A549 (cell line): ENCODE data around the gene BDH1. TPM values are rescaled to one million over a fixed set of nuclear protein-coding genes. Genes with fewer than 3 reads are reported as not detected.

Experiments
- ATAC-seq, 2 experiments: fragments of 200-7000 bp in 1 of 2; fragments of >200 bp in 1 of 2; cut with Nextera tagmentation in 1 of 2; cut with Tn5 transposase in 1 of 2; 3 replicates each; pipeline versions ENCODE4 v1.8.0 to v1.9.1; 2018 to 2020; ENCODE audit warnings: mild to moderate bottlenecking in 1 of 2, moderate library complexity in 1 of 2
- CTCF ChIA-PET: fragments of 300-600 bp; sonication (Branson Sonifier 250); formaldehyde crosslinking; extraction: SDS; loops from one replicate; lab custom pipeline; 2021; ENCODE audit warnings: antibody characterized with exemption, inconsistent platforms; lab: Yijun Ruan, JAX
- POLR2A ChIA-PET: fragments of 350-600 bp; formaldehyde crosslinking; extraction: SDS; loops from one replicate; lab custom pipeline; 2021; ENCODE audit warnings: antibody characterized with exemption, inconsistent platforms; lab: Yijun Ruan, JAX
- DNase-seq, 2 experiments: peaks; one replicate each; pipeline versions ENCODE4 v3.0.0 to v3.0.0-alpha.2; 2011 to 2016; ENCODE audit warnings: low read depth in 1 of 2, low spot score in 1 of 2
- FAIRE-seq: peaks from 2 replicates; lab custom pipeline; 2011; peaks lifted over from hg19 to GRCh38; lab: Jason Lieb, UNC
- H3K27ac ChIP-seq, 2 experiments: fragments of >200 bp; sonication (Bioruptor Twin); formaldehyde crosslinking; 3 replicates each; pipeline ENCODE4 v1.5.1; 2016 to 2017
- H3K4me1 ChIP-seq: fragments of >200 bp; sonication (Bioruptor Twin); formaldehyde crosslinking; 3 replicates; pipeline ENCODE4 v1.6.1; 2016
- H3K4me2 ChIP-seq: fragments of >200 bp; sonication (Bioruptor Twin); formaldehyde crosslinking; 3 replicates; pipeline ENCODE4 v1.6.1; 2016
- H3K4me3 ChIP-seq: fragments of >200 bp; sonication (Bioruptor Twin); formaldehyde crosslinking; 3 replicates; pipeline ENCODE4 v1.5.1; 2016
- H3K9me3 ChIP-seq: fragments of >200 bp; sonication (Bioruptor Twin); formaldehyde crosslinking; 3 replicates; pipeline ENCODE4 v1.6.1; 2016
- EHF ChIP-seq: fragments of 250-450 bp; sonication (Bioruptor Pico); IDR thresholded peaks from 2 replicates; pipeline ENCODE4 v1.5.0; 2020; ENCODE audit warnings: mild to moderate bottlenecking
- EHMT2 ChIP-seq: fragments of 200-600 bp; sonication (generic); IDR thresholded peaks from 2 replicates; pipeline ENCODE4 v1.6.1; 2016; ENCODE audit warnings: antibody characterized with exemption, low read depth, mild to moderate bottlenecking, moderate library complexity
- HDAC2 ChIP-seq: fragments of 200-600 bp; sonication (generic); IDR thresholded peaks from 2 replicates; pipeline ENCODE4 v1.6.1; 2016
- HOXB13 ChIP-seq: fragments of 250-450 bp; sonication (Bioruptor Pico); IDR thresholded peaks from 2 replicates; pipeline ENCODE4 v1.5.0; 2020; ENCODE audit warnings: low read depth, mild to moderate bottlenecking, moderate library complexity
- HOXB5 ChIP-seq: fragments of 250-450 bp; sonication (Bioruptor Pico); IDR thresholded peaks from 2 replicates; pipeline ENCODE4 v1.5.0; 2020; ENCODE audit warnings: mild to moderate bottlenecking, moderate library complexity
- KDM5A ChIP-seq: fragments of 200-600 bp; sonication (generic); IDR thresholded peaks from 2 replicates; pipeline ENCODE4 v1.6.1; 2016; ENCODE audit warnings: antibody characterized with exemption, mild to moderate bottlenecking
- NPAS2 ChIP-seq: fragments of 250-450 bp; sonication (Bioruptor Pico); IDR thresholded peaks from 2 replicates; pipeline ENCODE4 v1.8.0; 2022; ENCODE audit warnings: mild to moderate bottlenecking, moderate library complexity, borderline replicate concordance
- NR3C1 ChIP-seq: fragments of >200 bp; sonication (Bioruptor Twin); formaldehyde crosslinking; IDR thresholded peaks from 3 replicates; pipeline ENCODE4 v1.6.1; 2017
- PHF8 ChIP-seq: fragments of 200-600 bp; sonication (generic); IDR thresholded peaks from 2 replicates; pipeline ENCODE4 v1.6.1; 2016; ENCODE audit warnings: low read depth, mild to moderate bottlenecking, antibody characterized with exemption, moderate library complexity, borderline replicate concordance
- SMC3 ChIP-seq: fragments of >200 bp; sonication (Bioruptor Twin); formaldehyde crosslinking; IDR thresholded peaks from 3 replicates; pipeline ENCODE4 v1.6.1; 2018; ENCODE audit warnings: inconsistent platforms
- TFCP2L1 ChIP-seq: fragments of 250-450 bp; sonication (Bioruptor Pico); IDR thresholded peaks from 2 replicates; pipeline ENCODE4 v1.5.0; 2021; ENCODE audit warnings: mild to moderate bottlenecking
- TP53 ChIP-seq: fragments of 250-450 bp; sonication (Bioruptor Pico); IDR thresholded peaks from 2 replicates; pipeline ENCODE4 v1.5.0; 2021; ENCODE audit warnings: mild to moderate bottlenecking, moderate library complexity
- ZC3H11A ChIP-seq: fragments of 450-650 bp; IDR thresholded peaks from 2 replicates; pipeline ENCODE4 v1.6.1; 2014; ENCODE audit warnings: antibody characterized with exemption, mild to moderate bottlenecking
- ZFP36 ChIP-seq: fragments of 450-650 bp; IDR thresholded peaks from 2 replicates; pipeline ENCODE4 v1.6.1; 2014; ENCODE audit warnings: borderline replicate concordance; ENCODE audit not compliant: partially characterized antibody
- ZNF302 ChIP-seq: fragments of 250-450 bp; sonication (Bioruptor Pico); IDR thresholded peaks from 2 replicates; pipeline ENCODE4 v1.9.0; 2021; ENCODE audit warnings: inconsistent platforms, mild to moderate bottlenecking, moderate library complexity
- WGBS: methylation state at CpG from one replicate; pipeline ENCODE4 v1.1.6; 2017; ENCODE audit errors: missing lambda C conversion rate; 5-methylcytosine and 5-hydroxymethylcytosine counted together
- polyA plus RNA-seq, 4 experiments: library from polyadenylated mRNA; depleted of rRNA in 3 of 4; stranded (reverse); fragments of >200 nt; fragmentation: RNase III in 1 of 4; extraction: RNeasy Plus Mini Kit Qiagen cat#74134 plus additional on column Dnase treatment in 1 of 4; gene quantifications; 2 replicates in 3 of 4; 3 replicates in 1 of 4; pipeline ENCODE4 v1.2.3, GENCODE V29; 2011 to 2017
- TF ChIP-seq, protein P1 (sequence below): fragments of 250-450 bp; sonication (Bioruptor Pico); IDR thresholded peaks from 2 replicates; pipeline ENCODE4 v1.5.0; 2021; ENCODE audit warnings: mild to moderate bottlenecking, moderate library complexity, borderline replicate concordance
- TF ChIP-seq, protein P2 (sequence below): fragments of 450-650 bp; IDR thresholded peaks from 2 replicates; pipeline ENCODE4 v1.6.1; 2014; ENCODE audit warnings: antibody characterized with exemption

BDH1 gene
- polyA plus RNA-seq, 2 of the 4 experiments (the other 2 are of a cell fraction), result 3.1 to 4.6 TPM

DNA sequence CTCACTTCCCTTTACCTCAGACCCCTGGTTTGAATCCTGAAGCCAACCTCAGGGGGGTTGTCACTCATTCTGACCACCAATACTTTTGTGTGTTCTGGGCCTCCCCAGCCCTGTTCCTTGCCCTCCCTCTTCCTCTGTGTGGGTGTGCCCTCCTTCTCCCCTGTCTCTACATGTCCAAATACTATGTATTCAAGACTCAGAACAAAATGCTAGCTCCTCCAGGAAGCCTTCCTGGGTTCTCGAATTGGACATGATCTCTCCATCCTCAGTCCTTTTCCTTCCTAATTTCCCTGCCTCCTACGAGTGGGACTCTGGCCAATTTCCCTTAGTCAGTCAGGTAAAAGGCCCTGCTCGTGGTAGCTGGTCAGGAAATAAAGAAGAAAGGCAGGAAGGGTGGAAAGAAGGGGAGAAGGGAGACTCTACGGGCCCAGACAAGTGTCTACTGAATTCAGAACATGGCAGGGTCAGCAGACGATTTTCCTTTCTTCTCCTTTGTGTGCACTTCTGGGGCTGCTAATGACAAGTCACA, 79.7 kb downstream of the BDH1 start:
- Histone ChIP-seq H3K4me2 (no peak overlapping the region), H3K27ac (peak overlapping the region in 1 of 2 experiments; percentile 39; a peak in 1 of 6 replicates), H3K4me1 (peaks cover 16% of the 10 kb centered on the region; the same call in 2 of the 3 replicates), H3K4me3 (no peak overlapping the region), H3K9me3 (no peaks in the 10 kb centered on the region)
- 58% methylated on average over 5 of the region's 5 CpGs for WGBS
- ChIA-PET CTCF (interaction anchor here (0.9 kb wide), 1 partner anchor 11 kb away, joined by 4 read pairs; no protein-coding TSS in a partner anchor), POLR2A (no interaction called here)
- TF ChIP-seq ZFP36 (peak; percentile 17), ZNF302 (CRISPR knock-in tag) (no peak), SMC3 (no peak), NR3C1 (no peak)
- TF ChIP-seq, protein P1, sequence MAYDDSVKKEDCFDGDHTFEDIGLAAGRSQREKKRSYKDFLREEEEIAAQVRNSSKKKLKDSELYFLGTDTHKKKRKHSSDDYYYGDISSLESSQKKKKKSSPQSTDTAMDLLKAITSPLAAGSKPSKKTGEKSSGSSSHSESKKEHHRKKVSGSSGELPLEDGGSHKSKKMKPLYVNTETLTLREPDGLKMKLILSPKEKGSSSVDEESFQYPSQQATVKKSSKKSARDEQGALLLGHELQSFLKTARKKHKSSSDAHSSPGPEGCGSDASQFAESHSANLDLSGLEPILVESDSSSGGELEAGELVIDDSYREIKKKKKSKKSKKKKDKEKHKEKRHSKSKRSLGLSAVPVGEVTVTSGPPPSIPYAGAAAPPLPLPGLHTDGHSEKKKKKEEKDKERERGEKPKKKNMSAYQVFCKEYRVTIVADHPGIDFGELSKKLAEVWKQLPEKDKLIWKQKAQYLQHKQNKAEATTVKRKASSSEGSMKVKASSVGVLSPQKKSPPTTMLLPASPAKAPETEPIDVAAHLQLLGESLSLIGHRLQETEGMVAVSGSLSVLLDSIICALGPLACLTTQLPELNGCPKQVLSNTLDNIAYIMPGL, result no peak
- no peak for DNase-seq
- no peak for ATAC-seq
- no peak for FAIRE-seq

DNA sequence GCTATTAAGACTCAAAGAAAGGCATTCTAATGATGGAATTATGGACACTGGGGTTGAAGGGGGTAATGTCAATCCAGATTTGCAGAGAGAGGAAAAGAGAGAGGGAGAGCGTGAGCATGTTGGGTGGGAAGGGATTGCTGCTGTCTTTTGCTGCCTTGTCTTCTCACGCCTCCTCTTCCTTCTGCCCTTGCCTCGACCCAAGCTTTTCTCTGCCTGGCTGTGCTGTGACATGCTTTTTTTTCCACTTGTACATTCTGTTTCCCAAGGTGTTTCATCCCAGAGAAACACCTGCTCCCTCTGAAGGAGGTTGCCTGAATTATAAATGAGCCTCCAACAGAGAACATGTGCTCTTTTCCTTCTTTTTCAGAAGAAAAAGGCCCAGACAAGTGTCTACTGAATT, 80.3 kb downstream of the BDH1 start:
- 86% methylated on average over 3 of the region's 3 CpGs for WGBS
- Histone ChIP-seq H3K9me3 (no peaks in the 10 kb centered on the region), H3K4me2 (no peak overlapping the region), H3K27ac (0 out of 6 replicates have a peak overlapping the region, but pooled peaks of 1 of the 2 experiments have one; percentile 39), H3K4me1 (peaks cover 16% of the 10 kb centered on the region; the same call in 2 of the 3 replicates), H3K4me3 (no peak overlapping the region)
- no peak for DNase-seq
- CTCF ChIA-PET, result interaction anchor here (0.9 kb wide), 1 partner anchor 12 kb away, joined by 4 read pairs; no protein-coding TSS in a partner anchor
- no peak for ATAC-seq
- FAIRE-seq, result no peak
- TF ChIP-seq PHF8 (no peak), KDM5A (no peak), NPAS2 (CRISPR knock-in tag) (no peak), TP53 (CRISPR knock-in tag) (no peak), NR3C1 (no peak), TFCP2L1 (CRISPR knock-in tag) (no peak), ZC3H11A (no peak), HOXB13 (CRISPR knock-in tag) (no peak), EHMT2 (no peak), HOXB5 (CRISPR knock-in tag) (no peak), EHF (CRISPR knock-in tag) (no peak)
- TF ChIP-seq, protein P2, sequence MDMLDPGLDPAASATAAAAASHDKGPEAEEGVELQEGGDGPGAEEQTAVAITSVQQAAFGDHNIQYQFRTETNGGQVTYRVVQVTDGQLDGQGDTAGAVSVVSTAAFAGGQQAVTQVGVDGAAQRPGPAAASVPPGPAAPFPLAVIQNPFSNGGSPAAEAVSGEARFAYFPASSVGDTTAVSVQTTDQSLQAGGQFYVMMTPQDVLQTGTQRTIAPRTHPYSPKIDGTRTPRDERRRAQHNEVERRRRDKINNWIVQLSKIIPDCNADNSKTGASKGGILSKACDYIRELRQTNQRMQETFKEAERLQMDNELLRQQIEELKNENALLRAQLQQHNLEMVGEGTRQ, result no peak
- POLR2A ChIA-PET, result no interaction called here

DNA sequence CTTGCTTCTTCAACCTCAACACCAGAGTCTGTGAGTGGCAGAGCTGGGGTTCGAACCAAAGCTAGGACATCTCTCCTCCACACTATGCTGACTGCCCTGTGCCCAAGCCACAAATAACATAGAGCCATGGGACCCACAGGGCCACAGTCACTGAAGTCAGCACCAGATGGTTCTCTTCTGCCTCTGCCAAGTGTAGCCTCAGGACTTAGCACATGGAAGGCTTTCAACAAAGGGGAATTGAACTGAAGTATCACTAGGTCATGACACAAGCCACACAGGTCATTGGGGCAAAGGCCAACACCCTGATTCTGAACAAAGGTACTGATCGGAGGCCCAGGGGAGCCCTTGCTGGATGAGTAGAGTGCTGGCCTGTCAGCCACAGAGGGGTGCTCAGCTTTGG, 83.6 kb downstream of the BDH1 start:
- Histone ChIP-seq H3K9me3 (no peaks in the 10 kb centered on the region), H3K27ac (peak overlapping the region; percentile 35 to 38; a peak in 4 of 6 replicates), H3K4me3 (no peak overlapping the region), H3K4me1 (peaks cover 36% of the 10 kb centered on the region), H3K4me2 (no peak overlapping the region)
- TF ChIP-seq HDAC2, result no peak
- WGBS, result 89% methylated on average over 2 of the region's 2 CpGs
- ATAC-seq, result no peak
- no peak for FAIRE-seq
- POLR2A ChIA-PET, result no interaction called here
- CTCF ChIA-PET, result interaction anchor here (1.4 kb wide), 1 partner anchor 16 kb away, joined by 4 read pairs; no protein-coding TSS in a partner anchor
- DNase-seq, result no peak
